HCT116 (cell line): ENCODE data around the gene LYSMD1. TPM values are rescaled to one million over a fixed set of nuclear protein-coding genes. Genes with fewer than 3 reads are reported as not detected.

Experiments
- ATAC-seq: fragments of 200-7000 bp; cut with Tn5 transposase; 2 replicates; pipeline ENCODE4 v1.9.1; 2020; ENCODE audit warnings: mild to moderate bottlenecking, moderate library complexity
- BruUV-seq: library from RNA; stranded (reverse); fragments of 400-500 nt; replicated peaks from 2 replicates; lab custom pipeline; 2021; lab: Mats Ljungman, UMichigan
- CTCF ChIA-PET: fragments of 300-600 bp; sonication (Branson Sonifier 250); formaldehyde crosslinking; loops from one replicate; lab custom pipeline; 2021; ENCODE audit warnings: antibody characterized with exemption; lab: Charles Lee
- POLR2A ChIA-PET: fragments of 300-600, 350-600 bp; sonication (Branson Sonifier 250); formaldehyde crosslinking; loops from one replicate; lab custom pipeline; 2021; ENCODE audit warnings: antibody characterized with exemption; lab: Charles Lee
- RAD21 ChIA-PET, 2 experiments: fragments of 300-600 bp; sonication (Branson Sonifier 250); formaldehyde crosslinking; loops; one replicate each; lab custom pipeline; 2023; ENCODE audit warnings: low total read pairs in 2 of 2; ENCODE audit not compliant: uncharacterized antibody in 2 of 2, unreplicated experiment in 2 of 2, low non-redundant PET in 1 of 2; lab: Charles Lee
- DNase-seq: peaks from one replicate; pipeline ENCODE4 v3.0.0-alpha.2; 2010; ENCODE audit warnings: low read depth, low spot score
- H2AFZ ChIP-seq: fragments of 200-600 bp; shearing (Covaris generic), sonication (generic); 2 replicates; pipeline ENCODE4 v1.6.1; 2017; ENCODE audit warnings: low read depth, mixed run types, mixed read lengths, antibody characterized with exemption, low read length; ENCODE audit not compliant: poor library complexity, severe bottlenecking
- H3K27ac ChIP-seq: 2 replicates; pipeline ENCODE4 v1.5.1; 2012; ENCODE audit warnings: low read depth, low read length
- H3K27me3 ChIP-seq: fragments of 200-600 bp; sonication (generic); 2 replicates; pipeline ENCODE4 v1.6.1; 2016; ENCODE audit warnings: mixed run types, low read length, mixed read lengths; ENCODE audit not compliant: insufficient read depth
- H3K36me3 ChIP-seq, 2 experiments: fragments of 200-500 bp in 1 of 2; fragments of 200-600 bp in 1 of 2; sonication (Bioruptor generic) in 1 of 2; sonication (generic) in 1 of 2; 2 replicates each; pipeline versions ENCODE4 v1.5.1 to v1.6.1; 2014 to 2016; ENCODE audit warnings: low read length in 2 of 2, inconsistent platforms in 1 of 2, mixed read lengths in 1 of 2, mixed run types in 1 of 2; ENCODE audit not compliant: insufficient read depth in 2 of 2, control insufficient read depth in 1 of 2
- H3K4me1 ChIP-seq, 2 experiments: fragments of 200-600 bp in 1 of 2; sonication (generic) in 1 of 2; 2 replicates each; pipeline versions ENCODE4 v1.5.1 to v1.6.1; 2012 to 2017; ENCODE audit warnings: low read length in 2 of 2, inconsistent platforms in 1 of 2, mild to moderate bottlenecking in 1 of 2, mixed read lengths in 1 of 2, mixed run types in 1 of 2, moderate library complexity in 1 of 2; ENCODE audit not compliant: insufficient read depth in 2 of 2, control insufficient read depth in 1 of 2
- H3K4me2 ChIP-seq: fragments of 200-600 bp; sonication (generic); 2 replicates; pipeline ENCODE4 v1.6.1; 2017; ENCODE audit warnings: mixed run types, low read length, mixed read lengths
- H3K4me3 ChIP-seq, 2 experiments: fragments of 200-600 bp in 1 of 2; sonication (generic) in 1 of 2; replicated peaks in 1 of 2; 2 replicates each; pipeline ENCODE4 v1.5.1; 2011 to 2016; ENCODE audit warnings: low read length in 2 of 2, control low read depth in 1 of 2, low read depth in 1 of 2, mild to moderate bottlenecking in 1 of 2, mixed read lengths in 1 of 2, mixed run types in 1 of 2
- H3K79me2 ChIP-seq: fragments of 200-600 bp; sonication (generic); 2 replicates; pipeline ENCODE4 v1.6.1; 2017; ENCODE audit warnings: mild to moderate bottlenecking, mixed run types, low read length, moderate library complexity, mixed read lengths; ENCODE audit not compliant: insufficient read depth
- H3K9ac ChIP-seq: fragments of 200-600 bp; sonication (generic); 2 replicates; pipeline ENCODE4 v1.6.1; 2016; ENCODE audit warnings: low read length, mixed read lengths
- H3K9me2 ChIP-seq: fragments of 200-600 bp; sonication (generic), shearing (Covaris generic); 2 replicates; pipeline ENCODE4 v1.6.1; 2017; ENCODE audit warnings: mixed run types, mild to moderate bottlenecking, moderate library complexity; ENCODE audit not compliant: insufficient read depth
- H3K9me3 ChIP-seq, 2 experiments: fragments of 200-500 bp in 1 of 2; fragments of 200-600 bp in 1 of 2; sonication (Bioruptor generic) in 1 of 2; sonication (generic) in 1 of 2; 2 replicates each; pipeline ENCODE4 v1.6.1; 2014 to 2017; ENCODE audit warnings: low read length in 2 of 2, mixed read lengths in 2 of 2, inconsistent platforms in 1 of 2, low read depth in 1 of 2, mild to moderate bottlenecking in 1 of 2, mixed run types in 1 of 2, moderate library complexity in 1 of 2; ENCODE audit not compliant: control insufficient read depth in 1 of 2, insufficient read depth in 1 of 2
- H4K20me1 ChIP-seq: fragments of 200-600 bp; sonication (generic), shearing (Covaris generic); 2 replicates; pipeline ENCODE4 v1.6.1; 2017; ENCODE audit warnings: mixed run types, mild to moderate bottlenecking, moderate library complexity; ENCODE audit not compliant: insufficient read depth
- CEBPB ChIP-seq: IDR thresholded peaks from 2 replicates; pipeline ENCODE4 v1.6.1; 2012; ENCODE audit warnings: low read depth
- ZNF274 ChIP-seq: fragments of 200-500 bp; sonication (Bioruptor generic); IDR thresholded peaks from 2 replicates; pipeline ENCODE4 v1.6.1; 2014; ENCODE audit warnings: mild to moderate bottlenecking, low read depth, low read length, inconsistent platforms
- intact Hi-C: fragments of 100-400 bp; cut with micrococcal nuclease; formaldehyde crosslinking; loops from 2 replicates; pipeline ENCODE4 v1.10.0; 2022
- total RNA-seq: library from RNA; stranded (reverse); gene quantifications from one replicate; pipeline ENCODE4 v1.2.1, GENCODE V29; 2021; ENCODE audit not compliant: unreplicated experiment
- TF ChIP-seq, protein P1 (sequence below): IDR thresholded peaks from 2 replicates; pipeline ENCODE4 v1.6.1; 2012
- TF ChIP-seq, protein P2 (sequence below), 3 experiments: fragments of 200-600 bp in 1 of 3; sonication (generic) in 1 of 3; IDR thresholded peaks in 2 of 3; conservative IDR thresholded peaks in 1 of 3; 2 replicates each; pipeline ENCODE4 v1.5.1; 2012 to 2017; ENCODE audit warnings: low read depth in 2 of 3, low read length in 2 of 3, antibody characterized with exemption in 1 of 3, borderline replicate concordance in 1 of 3, control low read depth in 1 of 3, mild to moderate bottlenecking in 1 of 3, mixed read lengths in 1 of 3, mixed run types in 1 of 3, moderate library complexity in 1 of 3; ENCODE audit not compliant: insufficient read depth in 1 of 3
- TF ChIP-seq, protein P3 (sequence below): IDR thresholded peaks from 2 replicates; pipeline ENCODE4 v1.6.1; 2011; ENCODE audit warnings: mild to moderate bottlenecking, low read length, moderate library complexity; ENCODE audit not compliant: insufficient replicate concordance; ENCODE audit errors: extremely low read depth

Gene LYSMD1
- total RNA-seq, 1 experiment from 2014 or later = 5.0 TPM

DNA sequence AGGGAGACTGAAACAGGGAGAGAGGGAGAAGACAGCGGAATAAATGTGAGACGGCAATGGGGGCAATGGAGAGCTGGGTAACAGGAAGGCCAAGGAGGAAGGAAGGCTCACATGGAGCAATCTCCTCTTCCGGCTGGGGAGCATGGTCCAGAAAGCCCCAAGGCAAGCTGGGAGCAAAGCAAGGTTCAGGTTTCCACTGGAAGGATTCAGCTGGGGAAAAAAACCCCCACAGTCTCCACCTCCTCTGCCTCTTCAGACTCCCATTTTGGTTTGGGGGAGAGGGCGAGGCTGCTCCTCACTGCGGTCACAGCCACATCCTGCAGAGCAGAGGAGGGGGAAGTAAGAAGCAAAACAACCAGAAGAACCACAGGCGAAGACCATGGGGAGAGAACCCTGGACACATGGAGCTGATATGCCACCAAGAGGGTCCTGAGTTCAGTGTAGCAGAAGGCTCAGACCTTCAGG lies 8.6 kb downstream of the LYSMD1 start:
- DNase-seq (no peak), ATAC-seq (no peak)
- Histone ChIP-seq H3K9ac (no peak overlapping the region), H3K9me2 (no peaks in the 10 kb centered on the region), H3K4me1 (peaks cover 2 to 6% of the 10 kb centered on the region in 2 experiments; a peak in 3 of 4 replicates), H3K27ac (no peak overlapping the region), H3K4me2 (no peak overlapping the region), H3K27me3 (no peaks in the 10 kb centered on the region), H3K36me3 (peaks cover 0 to 9% of the 10 kb centered on the region in 2 experiments; a peak in 2 of 4 replicates), H3K79me2 (no peaks in the 10 kb centered on the region), H3K4me3 (no peak overlapping the region), H3K9me3 (no peaks in the 10 kb centered on the region), H4K20me1 (no peaks in the 10 kb centered on the region), H2AFZ (no peak overlapping the region)
- ChIA-PET CTCF (interaction anchor here (0.7 to 5.8 kb wide), 4 partner anchors 14 to 150 kb away, joined by 3 to 63 read pairs (median 3); partner anchors contain the start of gene MINDY1), POLR2A (no interaction called here), RAD21 (no interaction called here)
- intact Hi-C loops = no loop called here
- BruUV-seq = no TSS peak
- TF ChIP-seq, protein P1, sequence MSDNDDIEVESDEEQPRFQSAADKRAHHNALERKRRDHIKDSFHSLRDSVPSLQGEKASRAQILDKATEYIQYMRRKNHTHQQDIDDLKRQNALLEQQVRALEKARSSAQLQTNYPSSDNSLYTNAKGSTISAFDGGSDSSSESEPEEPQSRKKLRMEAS = no peak
- TF ChIP-seq, protein P2, sequence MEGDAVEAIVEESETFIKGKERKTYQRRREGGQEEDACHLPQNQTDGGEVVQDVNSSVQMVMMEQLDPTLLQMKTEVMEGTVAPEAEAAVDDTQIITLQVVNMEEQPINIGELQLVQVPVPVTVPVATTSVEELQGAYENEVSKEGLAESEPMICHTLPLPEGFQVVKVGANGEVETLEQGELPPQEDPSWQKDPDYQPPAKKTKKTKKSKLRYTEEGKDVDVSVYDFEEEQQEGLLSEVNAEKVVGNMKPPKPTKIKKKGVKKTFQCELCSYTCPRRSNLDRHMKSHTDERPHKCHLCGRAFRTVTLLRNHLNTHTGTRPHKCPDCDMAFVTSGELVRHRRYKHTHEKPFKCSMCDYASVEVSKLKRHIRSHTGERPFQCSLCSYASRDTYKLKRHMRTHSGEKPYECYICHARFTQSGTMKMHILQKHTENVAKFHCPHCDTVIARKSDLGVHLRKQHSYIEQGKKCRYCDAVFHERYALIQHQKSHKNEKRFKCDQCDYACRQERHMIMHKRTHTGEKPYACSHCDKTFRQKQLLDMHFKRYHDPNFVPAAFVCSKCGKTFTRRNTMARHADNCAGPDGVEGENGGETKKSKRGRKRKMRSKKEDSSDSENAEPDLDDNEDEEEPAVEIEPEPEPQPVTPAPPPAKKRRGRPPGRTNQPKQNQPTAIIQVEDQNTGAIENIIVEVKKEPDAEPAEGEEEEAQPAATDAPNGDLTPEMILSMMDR (IDR thresholded peaks at IDR 0.05 in 2 of 3, conservative IDR thresholded peaks at IDR 0.05 in 1 of 3; ENCODE audit: borderline replicate concordance in 1 of 3, insufficient read depth in 1 of 3, low read depth in 2 of 3, low read length in 2 of 3) = no peak
- TF ChIP-seq ZNF274 (no peak), CEBPB (no peak)
- TF ChIP-seq, protein P3, sequence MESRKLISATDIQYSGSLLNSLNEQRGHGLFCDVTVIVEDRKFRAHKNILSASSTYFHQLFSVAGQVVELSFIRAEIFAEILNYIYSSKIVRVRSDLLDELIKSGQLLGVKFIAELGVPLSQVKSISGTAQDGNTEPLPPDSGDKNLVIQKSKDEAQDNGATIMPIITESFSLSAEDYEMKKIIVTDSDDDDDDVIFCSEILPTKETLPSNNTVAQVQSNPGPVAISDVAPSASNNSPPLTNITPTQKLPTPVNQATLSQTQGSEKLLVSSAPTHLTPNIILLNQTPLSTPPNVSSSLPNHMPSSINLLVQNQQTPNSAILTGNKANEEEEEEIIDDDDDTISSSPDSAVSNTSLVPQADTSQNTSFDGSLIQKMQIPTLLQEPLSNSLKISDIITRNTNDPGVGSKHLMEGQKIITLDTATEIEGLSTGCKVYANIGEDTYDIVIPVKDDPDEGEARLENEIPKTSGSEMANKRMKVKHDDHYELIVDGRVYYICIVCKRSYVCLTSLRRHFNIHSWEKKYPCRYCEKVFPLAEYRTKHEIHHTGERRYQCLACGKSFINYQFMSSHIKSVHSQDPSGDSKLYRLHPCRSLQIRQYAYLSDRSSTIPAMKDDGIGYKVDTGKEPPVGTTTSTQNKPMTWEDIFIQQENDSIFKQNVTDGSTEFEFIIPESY = no peak
